A549 treated with RU486 at 1 μM for 4 hours (cell line): Measurements from ENCODE around the gene RIN1. TPM values are rescaled to one million over a fixed set of nuclear protein-coding genes. Genes with fewer than 3 reads are reported as not detected.

Experiments used
- total RNA-seq: library from RNA; stranded (reverse); fragments of 200-300 nt; extraction: Qiagen RNA extraction; gene quantifications from 5 replicates; pipeline ENCODE4 v1.2.3, GENCODE V29; 2022; ENCODE audit warnings: low read depth

RIN1 gene, protein sequence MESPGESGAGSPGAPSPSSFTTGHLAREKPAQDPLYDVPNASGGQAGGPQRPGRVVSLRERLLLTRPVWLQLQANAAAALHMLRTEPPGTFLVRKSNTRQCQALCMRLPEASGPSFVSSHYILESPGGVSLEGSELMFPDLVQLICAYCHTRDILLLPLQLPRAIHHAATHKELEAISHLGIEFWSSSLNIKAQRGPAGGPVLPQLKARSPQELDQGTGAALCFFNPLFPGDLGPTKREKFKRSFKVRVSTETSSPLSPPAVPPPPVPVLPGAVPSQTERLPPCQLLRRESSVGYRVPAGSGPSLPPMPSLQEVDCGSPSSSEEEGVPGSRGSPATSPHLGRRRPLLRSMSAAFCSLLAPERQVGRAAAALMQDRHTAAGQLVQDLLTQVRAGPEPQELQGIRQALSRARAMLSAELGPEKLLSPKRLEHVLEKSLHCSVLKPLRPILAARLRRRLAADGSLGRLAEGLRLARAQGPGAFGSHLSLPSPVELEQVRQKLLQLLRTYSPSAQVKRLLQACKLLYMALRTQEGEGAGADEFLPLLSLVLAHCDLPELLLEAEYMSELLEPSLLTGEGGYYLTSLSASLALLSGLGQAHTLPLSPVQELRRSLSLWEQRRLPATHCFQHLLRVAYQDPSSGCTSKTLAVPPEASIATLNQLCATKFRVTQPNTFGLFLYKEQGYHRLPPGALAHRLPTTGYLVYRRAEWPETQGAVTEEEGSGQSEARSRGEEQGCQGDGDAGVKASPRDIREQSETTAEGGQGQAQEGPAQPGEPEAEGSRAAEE
- total RNA-seq, result 26.8 to 43.4 TPM (median 39.3 TPM) in 5 replicates

DNA sequence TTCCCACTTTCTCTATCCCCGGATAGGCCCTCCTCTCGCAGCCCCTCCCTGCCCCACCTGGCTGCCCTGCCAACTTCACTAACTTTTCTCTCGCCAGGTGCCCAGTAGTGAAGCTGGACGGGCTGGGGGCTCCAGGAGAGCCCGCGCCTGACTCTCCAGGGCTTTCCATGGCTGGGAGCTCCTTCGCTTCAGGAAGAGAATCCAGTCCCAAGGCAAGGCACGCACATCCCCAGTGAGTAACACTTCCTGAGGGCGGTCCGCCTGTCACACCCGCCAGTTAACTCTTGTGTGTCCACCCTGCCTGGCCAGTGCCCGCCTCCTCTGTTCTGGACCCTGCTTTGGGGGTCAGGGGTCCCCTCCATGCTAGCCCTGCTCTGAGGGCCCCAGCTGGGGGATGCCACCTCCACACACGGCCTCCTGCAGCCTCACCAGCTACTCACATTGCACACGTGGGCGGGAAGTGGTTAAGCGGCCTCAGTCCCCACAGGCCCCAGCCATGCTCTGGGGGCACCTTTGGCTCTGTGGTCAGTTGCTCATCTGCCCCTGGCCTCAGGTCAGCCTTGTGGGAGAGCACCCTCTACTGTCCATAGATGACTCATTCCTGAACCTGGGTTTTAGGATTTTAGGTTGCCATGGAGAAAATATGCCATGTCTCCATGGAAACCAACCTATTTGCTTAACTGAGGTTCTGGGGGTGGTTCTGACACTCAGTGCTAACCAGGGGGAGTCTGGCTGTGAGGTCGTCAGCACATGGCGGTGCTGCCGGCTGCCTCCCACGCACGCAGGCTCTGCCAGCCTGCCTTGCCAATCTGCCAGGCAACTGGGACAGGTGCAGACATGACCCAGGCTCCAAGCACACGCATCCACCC lies at the start of gene RIN1:
Gene RIN1, minus strand, starts transcription at position 201 of the 869 bp plus-strand sequence. Its CDS starts 32 bp downstream, at position 169.

GRCh38 chr11:66371627-66372415 lies 35.6 kb upstream of the RIN1 start, which contains the start of gene SLC29A2:
SLC29A2 (minus strand) TSS chr11:66371760; CDS start chr11:66371591, 169 bp downstream.

DNA sequence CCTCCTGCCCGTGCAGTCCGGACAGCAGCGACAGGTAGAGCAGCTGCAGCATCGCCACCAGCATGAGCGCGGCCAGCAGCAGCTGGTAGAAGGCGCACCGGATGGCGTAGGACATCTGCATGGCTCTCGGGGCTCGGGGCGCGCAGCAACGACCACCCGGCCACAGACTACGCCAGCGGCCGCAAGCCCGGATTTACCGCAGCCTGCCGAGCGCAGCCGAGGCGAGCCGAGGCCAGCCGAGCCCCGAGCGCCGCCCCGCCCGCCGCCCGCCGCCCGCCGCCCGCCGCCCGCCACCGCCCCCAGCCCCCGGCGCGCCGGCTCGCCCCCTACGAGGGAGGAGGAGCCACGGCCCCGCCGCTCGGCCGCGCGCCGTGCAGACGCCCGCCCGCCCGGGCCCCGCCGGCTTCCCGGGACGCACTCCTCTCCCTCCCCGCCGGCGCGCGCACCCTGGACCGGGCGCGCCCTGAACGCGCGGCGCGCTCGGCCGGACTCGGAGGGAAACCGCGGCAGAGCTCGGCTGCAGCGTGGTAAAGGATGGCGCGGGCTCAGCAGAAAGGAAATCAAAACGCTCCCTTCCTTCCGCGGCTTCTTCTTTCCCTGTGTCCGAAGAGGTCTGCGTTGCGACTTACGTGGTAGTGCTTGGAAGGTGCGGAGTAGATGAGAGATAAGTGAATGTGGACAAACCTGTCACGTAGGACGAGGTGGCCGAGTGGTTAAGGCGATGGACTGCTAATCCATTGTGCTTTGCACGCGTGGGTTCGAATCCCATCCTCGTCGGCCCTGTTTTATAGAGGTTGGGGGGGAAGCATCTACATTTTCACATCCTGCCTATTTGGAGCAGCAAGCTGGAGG lies 11.4 kb upstream of the RIN1 start, which contains the start of gene B4GAT1:
Gene B4GAT1, minus strand, starts transcription at position 205 of the 852 bp plus-strand sequence. Its CDS starts 84 bp downstream, at position 121.

DNA sequence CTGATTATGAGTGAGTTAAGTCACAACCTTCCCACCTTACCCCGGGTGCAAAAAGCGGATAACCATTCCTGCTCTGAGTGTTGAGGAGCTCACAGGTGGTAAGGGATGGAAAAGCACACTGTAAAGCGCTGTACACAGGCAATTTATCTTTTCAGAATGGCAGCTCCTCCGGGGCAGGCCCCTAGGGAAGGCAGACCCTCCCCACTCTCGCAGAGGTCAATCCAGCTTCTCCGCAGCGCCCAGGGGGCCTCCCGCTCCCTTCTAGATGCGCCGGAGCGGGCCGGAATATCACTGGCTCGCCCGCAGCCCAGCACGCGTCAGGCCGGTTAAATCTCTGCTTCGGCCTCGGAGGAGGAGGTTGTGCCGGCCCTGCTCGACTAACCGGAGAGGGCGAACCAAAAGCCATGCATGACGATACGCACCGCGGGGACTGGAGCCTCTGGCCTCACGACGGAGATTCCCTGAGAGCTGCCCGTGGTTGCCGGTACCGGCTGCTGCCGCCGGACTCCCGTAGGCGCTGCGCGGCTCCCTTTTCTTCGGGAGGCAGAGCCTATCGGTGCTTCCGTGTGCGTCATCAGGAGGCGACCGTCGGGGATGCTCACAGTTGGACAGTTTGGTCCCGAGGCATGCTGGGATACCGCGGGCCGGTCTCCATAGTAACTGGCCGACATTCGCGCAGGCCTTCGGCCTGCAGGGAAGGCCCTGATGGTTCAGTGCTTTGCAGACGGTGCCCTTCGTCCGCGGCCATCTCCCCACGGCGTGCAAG lies 8.5 kb upstream of the RIN1 start, which contains the start of gene BRMS1:
Gene BRMS1, minus strand, starts transcription at position 555 of the 766 bp plus-strand sequence. CDS start 2,870 bp downstream, outside the sequence.

DNA sequence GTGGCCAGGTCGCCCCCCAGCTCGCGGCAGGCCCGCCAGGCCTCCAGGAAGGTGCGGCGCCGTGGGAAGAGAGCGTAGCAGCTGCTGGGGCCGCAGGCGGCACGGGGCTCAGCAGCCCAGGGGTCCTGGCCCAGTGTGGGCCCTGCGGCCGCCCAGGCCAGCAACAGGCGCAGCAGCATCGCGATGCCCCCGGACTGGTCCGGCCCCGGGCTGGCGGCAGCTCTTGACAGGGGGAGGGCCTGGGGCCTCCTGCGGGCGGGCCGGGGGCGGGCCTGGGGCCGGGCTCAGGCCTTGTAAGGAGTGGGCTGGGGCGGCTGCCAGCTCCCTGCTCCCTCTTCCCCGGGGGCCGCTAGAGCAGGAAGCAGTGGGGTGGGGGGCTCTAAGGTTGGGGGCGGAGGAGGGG lies 19.4 kb downstream of the RIN1 start, which contains the start of gene CD248:
Gene CD248, minus strand, starts transcription at position 196 of the 403 bp plus-strand sequence. Its CDS starts 17 bp downstream, at position 179.

GRCh38 chr11:66291706-66292542 lies 44.3 kb downstream of the RIN1 start, which contains the start of gene TMEM151A:
TMEM151A (plus strand) TSS chr11:66291894; CDS start chr11:66292014, 120 bp downstream.

DNA sequence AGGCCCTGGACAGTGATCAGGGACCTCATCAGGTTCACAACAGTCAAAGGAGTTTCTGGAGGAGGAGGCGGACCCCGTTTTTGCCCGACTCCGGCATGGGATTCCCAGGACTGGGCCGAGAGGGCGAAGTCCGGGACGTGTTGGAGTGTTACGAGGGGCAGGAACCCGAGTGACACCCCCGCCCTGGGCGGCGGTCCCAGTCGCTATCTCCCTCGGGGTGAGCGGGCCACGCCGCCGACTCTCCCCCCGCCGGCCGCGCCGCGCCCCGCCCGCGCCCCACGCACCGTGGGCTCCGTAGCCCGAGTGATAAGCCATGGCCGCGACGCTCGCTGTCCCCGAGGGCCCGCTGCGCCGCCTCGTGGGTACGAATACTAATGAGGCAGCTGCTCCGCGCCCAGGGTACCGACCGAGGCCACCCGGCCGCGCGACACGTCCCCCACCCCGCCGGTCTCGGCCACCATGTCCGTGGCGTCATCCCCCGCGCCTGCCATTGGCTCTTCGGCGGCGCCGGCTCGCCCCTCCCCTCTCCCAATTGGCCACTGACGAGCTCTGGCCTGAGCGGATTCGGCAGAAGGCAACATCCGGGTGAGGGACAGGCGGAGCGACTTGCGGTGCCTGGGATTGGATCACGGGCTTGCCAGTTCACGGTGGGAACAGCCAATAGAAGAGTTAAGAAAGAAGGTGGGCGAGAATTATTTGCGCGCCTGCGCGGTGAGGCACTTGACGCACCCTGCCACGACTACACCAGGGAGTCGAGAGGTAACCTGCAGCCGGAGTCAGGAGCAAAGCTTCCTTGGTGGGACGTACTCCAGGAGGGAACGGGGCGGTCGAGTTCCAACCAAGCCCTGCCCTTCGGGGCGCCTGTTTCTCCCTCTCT lies 47.3 kb downstream of the RIN1 start, which contains the start of gene YIF1A:
Gene YIF1A, minus strand, starts transcription at position 473 of the 877 bp plus-strand sequence. Its CDS starts 158 bp downstream, at position 315.

Other genes with a start within 250 kb of the RIN1 start
- 38.0 to 47.4 TPM (median 45.0 TPM) in 5 replicates for gene KLC2, start 78.7 kb downstream of the RIN1 start, total RNA-seq
- 124 to 152 TPM (median 145 TPM) in 5 replicates for gene RAB1B, start 67.8 kb downstream of the RIN1 start, total RNA-seq
- 1.4 to 3.7 TPM (median 2.9 TPM) in 5 replicates for gene CNIH2, start 58.3 kb downstream of the RIN1 start, total RNA-seq
- gene YIF1A, start 47.3 kb downstream of the RIN1 start, total RNA-seq, result 88.2 to 117 TPM (median 116 TPM) in 5 replicates
- gene TMEM151A, start 44.5 kb downstream of the RIN1 start, total RNA-seq, result 1.6 to 4.3 TPM (median 3.9 TPM) in 5 replicates
- gene CD248, start 19.4 kb downstream of the RIN1 start, total RNA-seq, result 0.05 TPM in 1 of 5 replicates, not detected in the others
- gene BRMS1, start 8.7 kb upstream of the RIN1 start, total RNA-seq, result 77.8 to 106 TPM (median 89.7 TPM) in 5 replicates
- 13.2 to 19.8 TPM (median 18.8 TPM) in 5 replicates for gene B4GAT1, start 11.2 kb upstream of the RIN1 start, total RNA-seq
- 2.6 to 5.4 TPM (median 4.9 TPM) in 5 replicates for gene SLC29A2, start 35.3 kb upstream of the RIN1 start, total RNA-seq
- gene NPAS4, start 84.6 kb upstream of the RIN1 start, total RNA-seq, result not detected in 5 replicates
- gene MRPL11, start 102.4 kb upstream of the RIN1 start, total RNA-seq, result 87.3 to 129 TPM (median 112 TPM) in 5 replicates
- gene PELI3, start 130.5 kb upstream of the RIN1 start, total RNA-seq, result 4.3 to 6.6 TPM (median 5.7 TPM) in 5 replicates
- 48.5 to 54.5 TPM (median 51.5 TPM) in 5 replicates for gene DPP3, start 144.0 kb upstream of the RIN1 start, total RNA-seq
- 8.5 to 11.3 TPM (median 9.7 TPM) in 5 replicates for gene BBS1, start 174.2 kb upstream of the RIN1 start, total RNA-seq
- gene ZDHHC24, start 209.6 kb upstream of the RIN1 start, total RNA-seq, result 8.9 to 15.3 TPM (median 13.1 TPM) in 5 replicates
- gene ACTN3, start 210.5 kb upstream of the RIN1 start, total RNA-seq, result 0.06 TPM in 1 of 5 replicates, not detected in the others
- gene CTSF, start 232.2 kb upstream of the RIN1 start, total RNA-seq, result 31.1 to 41.6 TPM (median 32.4 TPM) in 5 replicates